Tibial nerve (tissue), 4 donors: ENCODE measurements around the gene SELENBP1.

Experiments used
- CTCF ChIP-seq, 5 experiments: fragments of 200-600 bp in 3 of 5; fragments of 450-650 bp in 2 of 5; sonication (generic) in 3 of 5; IDR thresholded peaks; one replicate each; pipeline ENCODE4 v1.5.1; 2016 to 2019; ENCODE audit warnings: antibody characterized with exemption in 5 of 5, mild to moderate bottlenecking in 3 of 5, moderate library complexity in 2 of 5
- EP300 ChIP-seq, 2 donors: sonication (generic); formaldehyde crosslinking; IDR thresholded peaks; one replicate each; pipeline ENCODE4 v1.6.1; 2017; ENCODE audit warnings: antibody characterized with exemption in 2 of 2, mild to moderate bottlenecking in 1 of 2
- POLR2A ChIP-seq, 2 donors: fragments of 450-650 bp; IDR thresholded peaks; one replicate each; pipeline ENCODE4 v1.6.1; 2017; ENCODE audit warnings: antibody characterized with exemption in 2 of 2, mild to moderate bottlenecking in 2 of 2, moderate library complexity in 2 of 2

DNA sequence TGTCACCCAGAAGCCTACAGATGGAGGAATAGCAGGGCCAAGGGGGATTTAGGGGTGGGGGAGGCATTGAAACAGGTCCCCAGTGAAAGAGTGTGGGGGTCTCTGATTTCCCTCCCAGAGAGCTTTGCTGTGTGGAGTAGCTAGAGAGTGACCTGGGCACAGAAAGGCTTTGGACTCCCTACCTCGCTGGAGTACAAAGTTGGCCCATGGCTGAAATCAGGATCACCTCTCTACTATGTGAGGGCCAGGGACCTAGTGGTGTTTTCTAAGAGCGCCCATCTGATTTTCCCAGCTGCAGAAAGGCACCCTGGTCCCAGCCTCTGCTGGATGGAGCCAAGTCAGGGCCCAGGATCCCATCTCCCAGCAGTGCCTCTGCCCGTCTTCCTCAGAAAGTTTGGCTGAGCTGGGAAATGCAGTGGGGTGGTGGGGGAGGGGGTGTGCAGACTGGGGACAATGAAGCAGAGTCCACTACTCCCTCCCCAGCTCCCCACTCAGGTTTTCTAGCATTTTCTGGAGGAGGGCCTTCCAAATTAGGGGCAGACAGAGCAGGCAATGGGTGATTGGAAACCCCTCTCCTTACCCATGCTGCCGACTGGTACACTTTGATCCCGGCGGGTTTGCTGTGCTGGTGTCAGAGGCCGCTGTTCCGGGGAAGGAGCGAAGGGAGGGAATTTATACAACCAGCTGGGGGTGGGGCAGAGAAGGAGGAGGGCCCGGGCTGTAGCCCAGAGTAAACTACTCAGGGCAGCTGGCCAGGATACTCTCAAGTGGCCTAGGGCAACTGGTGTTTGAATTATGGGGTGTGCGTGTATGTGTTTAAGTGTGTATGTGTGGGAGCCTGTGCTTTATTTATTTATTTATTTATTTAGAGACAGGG lies at the start of gene SELENBP1:
- TF ChIP-seq CTCF (IDR thresholded peaks at IDR 0.05) = no peak
- TF ChIP-seq POLR2A (IDR thresholded peaks at IDR 0.05) = peak in 1 of 2 donors; percentile 73
- TF ChIP-seq EP300 (IDR thresholded peaks at IDR 0.05) = peak; percentile 20 to 83
